Mucosa of gallbladder (tissue), 1 donor: ENCODE measurements around the gene FAM3D. TPM values are rescaled to one million over a fixed set of nuclear protein-coding genes. Genes with fewer than 3 reads are reported as not detected.
A peak's percentile ranks its signal among the peaks of the same experiment; 100 is the strongest.
"Not testable (repeated sequence)": the region's sequence is repeated elsewhere in the genome, so short reads cannot be mapped to it uniquely, and the experiment has no call there.

Experiments used
- DNase-seq: peaks from one replicate; pipeline ENCODE4 v3.0.0-alpha.2; 2020; ENCODE audit warnings: low spot score
- total RNA-seq: library from RNA; stranded (reverse); gene quantifications from one replicate; pipeline ENCODE4 v1.2.1, GENCODE V29; 2021
- donor health status: DM: no; HTN: no; CAD: no.

Gene FAM3D
- total RNA-seq, 1 donor from 2014 or later = 98.6 TPM

DNA sequence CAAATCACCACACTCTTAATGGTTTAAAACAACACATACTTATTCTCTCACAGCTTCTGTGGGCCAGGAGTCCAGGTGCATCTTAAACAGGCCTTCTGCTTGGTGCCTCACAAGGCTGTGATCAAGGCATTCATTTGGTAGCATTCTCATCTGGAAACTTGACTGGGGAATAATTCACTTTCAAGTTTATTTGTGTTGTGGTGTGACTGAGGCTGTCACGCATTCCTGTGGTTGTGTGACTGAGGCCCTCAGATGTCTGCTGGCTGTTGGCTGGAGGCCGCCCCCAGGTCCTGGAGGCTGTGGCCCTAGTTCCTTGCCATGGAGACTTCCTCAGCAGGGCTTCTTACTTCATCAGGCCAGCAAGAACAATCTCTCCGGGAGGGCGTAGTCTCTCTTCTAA is 16.9 kb upstream of the FAM3D start:
- DNase-seq = no peak

DNA sequence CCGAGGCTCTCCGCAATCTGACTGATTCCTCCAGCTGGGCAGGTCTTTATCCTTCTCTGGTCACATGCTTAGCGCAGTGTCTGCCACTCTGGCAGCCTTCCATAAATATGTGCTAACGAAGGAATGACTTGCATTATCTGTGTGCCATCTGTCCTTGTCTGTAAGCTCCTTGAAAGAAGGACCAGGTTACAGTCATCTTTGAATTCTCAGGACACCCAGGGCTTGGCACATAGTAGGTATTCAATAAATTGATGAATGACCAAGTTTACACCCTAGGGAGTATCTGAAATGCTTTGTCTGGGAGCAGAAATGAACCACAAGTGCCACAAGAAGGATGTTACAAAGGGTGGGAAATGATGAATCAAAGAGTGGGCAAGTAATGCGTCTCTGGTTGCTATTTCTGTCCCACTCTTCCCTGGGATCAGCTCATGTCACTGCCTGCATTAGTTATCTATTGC is 16.5 kb upstream of the FAM3D start:
- peak; percentile 63 for DNase-seq

DNA sequence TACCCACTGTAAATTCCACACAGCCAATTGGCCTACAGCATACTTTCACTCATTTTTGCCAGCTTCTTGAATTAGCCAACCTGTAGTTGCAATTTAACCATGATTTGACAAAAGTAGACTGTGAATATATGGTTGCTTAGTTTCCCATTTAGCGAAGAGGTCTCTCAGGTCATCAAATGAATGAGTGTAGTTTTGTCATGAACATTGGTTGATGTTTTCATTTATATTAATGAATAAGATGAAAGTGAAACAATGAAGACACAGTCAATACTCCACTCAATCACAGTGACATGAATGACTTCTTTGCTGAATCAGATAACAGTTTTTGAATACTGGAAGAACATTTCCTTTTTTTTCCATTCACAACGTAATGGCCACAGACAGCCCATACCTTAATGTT is 15.3 kb upstream of the FAM3D start:
- DNase-seq = no peak

DNA sequence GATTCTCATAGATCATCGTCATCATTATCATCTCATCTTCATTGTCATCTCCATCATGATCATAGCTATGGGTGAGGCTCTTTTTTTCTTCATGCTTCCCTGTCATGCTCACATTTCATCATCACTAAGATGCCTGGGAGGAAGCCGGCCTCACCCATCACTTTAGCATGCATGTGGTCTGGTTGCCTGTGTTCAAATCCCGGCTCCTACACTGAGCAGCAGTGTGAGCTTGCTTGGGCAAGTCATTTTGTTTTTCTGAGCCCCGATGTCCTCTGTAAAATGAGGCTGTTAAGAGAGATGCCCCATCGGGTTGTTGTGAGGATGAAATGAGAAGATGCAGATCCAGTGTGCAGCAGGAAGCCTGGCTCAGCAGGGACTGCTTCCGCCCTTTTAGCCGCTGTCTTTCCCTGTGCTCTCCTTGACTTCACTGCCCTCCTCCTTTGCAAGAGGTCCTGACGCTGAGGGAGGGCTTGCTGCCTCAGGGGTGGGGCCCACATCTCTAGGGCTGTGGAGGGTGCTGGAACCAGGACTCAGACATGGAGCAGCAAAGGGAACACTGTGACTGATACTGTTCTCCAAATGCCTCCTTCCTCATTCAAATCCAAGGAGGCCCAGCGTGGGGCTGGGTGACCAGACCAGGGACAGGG is 14.4 kb upstream of the FAM3D start:
- DNase-seq = no peak

DNA sequence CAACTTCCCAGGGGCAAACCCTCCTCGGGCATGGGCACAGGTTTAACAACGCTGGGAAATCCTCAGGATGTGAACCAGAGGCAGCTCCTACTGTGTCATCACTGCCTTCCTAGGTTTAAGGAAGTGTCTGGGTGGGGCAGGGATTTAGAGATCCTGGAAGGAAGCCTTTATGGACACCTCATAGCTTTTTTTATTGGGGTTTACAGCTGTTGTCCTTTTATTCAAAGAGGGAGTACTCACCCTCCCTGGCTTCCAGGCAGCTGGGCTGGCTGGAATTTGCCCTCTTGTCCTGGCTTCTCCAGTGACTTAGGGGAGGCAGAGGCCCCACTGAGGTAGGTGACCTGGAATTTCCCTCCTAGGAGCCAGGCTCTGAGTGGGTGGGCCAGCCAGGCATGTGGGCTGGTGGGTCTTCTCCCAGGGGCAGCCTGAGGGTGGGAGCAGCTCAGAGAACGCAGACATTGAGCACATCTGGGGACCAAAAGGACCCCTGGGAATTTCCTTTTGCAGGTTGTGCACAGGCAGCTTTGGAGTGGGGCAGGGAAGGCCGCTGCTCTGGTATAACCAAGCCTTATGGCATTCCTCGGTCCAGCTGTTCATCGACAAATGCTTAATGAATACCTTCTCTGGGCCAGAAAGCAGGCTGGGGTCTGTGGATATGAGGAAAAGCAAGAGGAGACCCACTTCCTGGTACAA is 13.5 kb upstream of the FAM3D start:
- no peak for DNase-seq

DNA sequence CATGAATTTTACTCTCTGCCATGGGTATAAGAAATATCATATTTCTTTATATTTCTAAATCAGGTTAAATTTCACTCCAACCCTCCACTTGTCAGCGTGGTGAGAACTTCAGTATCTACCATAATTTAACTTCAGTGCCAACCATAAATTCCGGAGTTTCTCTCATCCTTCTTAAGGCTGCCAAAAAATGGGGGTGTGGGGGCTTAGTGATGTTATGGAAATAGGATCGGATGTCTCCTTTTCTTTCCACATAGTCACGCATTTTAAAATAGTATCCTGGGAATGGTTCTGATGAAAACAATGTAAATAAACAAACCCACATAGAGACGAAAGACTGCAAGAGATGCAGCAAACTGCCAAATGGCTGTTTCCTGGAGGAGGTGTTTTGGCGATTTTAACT is 12.9 kb upstream of the FAM3D start:
- no peak for DNase-seq

DNA sequence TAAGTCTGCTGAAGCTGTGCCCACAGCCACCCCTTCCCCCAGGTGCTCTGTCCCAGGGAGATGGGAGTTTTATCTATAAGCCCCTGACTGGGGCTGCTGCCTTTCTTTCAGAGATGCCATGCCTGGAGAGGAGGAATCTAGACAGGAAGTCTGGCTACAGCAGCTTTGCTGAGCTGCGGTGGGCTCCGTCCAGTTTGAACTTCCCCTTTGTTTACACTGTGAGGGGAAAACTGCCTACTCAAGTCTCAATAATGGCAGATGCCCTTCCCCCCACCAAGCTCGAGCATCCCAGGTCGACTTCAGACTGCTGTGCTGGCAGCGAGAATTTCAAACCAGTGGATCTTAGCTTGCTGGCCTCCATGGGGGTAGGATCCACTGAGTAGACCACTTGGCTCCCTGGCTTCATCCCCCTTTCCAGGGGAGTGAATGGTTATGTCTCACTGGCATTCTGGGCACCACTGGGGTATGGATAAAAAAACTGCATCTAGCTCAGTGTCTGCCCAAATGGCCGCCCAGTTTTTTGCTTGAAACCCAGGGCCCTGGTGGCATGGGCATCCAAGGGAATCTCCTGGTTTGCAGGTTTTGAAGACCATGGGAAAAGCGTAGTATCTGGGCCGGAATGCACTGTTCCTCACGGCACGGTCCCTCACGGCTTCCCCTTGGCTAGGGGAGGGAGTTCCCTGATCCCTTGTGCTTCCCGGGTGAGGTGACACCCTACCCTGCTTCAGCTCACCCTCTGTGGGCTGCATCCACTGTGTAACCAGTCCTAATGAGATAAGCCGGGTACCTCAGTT is 11.8 kb upstream of the FAM3D start:
- DNase-seq = not testable (repeated sequence)

DNA sequence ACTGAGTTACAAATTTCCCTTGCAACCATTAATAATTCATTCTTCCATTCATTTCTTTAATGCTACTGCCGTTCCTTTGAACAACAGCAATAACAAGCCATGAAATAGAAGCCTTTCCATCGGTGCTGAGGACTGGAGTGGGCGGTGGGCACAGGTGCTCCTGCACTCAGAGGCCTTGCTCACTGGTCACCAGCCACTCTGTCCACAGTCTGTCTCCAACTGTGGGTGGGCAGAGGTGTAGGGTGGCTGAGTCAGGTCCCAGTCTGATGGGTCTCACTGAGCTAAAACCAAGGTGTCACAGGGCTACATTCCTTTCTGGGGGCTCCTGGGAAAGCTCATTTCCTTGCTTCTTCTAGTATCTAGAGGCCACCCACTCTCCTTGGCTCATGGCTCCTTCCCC is 6.3 kb upstream of the FAM3D start:
- DNase-seq = no peak

DNA sequence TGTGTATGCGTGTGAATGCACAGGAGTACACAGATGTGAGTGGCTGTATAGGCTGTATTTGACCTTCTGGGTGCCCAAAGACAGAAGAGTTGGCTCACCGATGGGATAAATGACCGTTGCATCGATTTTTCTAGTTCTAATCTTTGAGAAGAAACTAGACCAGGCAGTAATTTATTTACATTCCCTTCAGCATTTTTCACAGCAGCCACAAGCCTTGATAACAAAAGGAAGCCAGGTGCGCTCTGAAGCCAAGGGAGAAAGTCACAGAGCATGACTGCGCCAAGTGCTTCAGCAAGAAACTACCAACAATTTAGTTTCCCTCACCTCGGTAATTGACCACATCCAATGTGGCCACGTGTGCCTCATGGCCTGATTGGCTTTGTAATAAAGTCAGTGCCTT is 5.9 kb upstream of the FAM3D start:
- DNase-seq = peak; percentile 60

DNA sequence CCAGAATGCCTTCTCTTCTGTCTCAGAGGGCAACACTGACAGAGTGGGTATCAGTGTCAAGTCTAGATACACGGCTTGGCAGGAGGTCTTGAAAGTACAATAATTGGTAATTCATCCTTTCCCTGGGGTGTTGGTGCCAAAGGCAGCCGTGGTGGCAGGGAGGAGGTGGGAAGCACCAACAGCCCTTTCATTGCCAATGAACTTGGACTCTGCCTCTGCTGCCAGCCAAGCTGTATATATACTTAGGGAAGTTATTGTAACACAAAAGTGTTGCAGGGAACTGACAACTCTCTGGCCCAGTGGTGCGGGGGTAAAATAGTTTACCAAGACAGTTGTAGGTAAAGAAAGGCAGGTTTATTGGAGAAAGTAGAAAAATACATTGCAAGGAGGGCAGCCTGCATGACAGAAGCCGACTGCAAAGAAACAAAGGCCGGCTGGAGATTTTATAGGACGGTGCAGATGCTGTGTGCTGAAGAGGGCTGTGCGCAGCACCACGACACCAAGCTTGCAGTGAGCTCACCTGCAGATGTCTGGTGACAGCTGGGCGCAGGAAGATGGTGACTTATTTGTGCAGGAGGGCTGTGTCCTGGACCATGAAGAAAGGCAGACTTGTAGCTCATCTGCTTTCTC is 4.0 kb upstream of the FAM3D start:
- DNase-seq = no peak

DNA sequence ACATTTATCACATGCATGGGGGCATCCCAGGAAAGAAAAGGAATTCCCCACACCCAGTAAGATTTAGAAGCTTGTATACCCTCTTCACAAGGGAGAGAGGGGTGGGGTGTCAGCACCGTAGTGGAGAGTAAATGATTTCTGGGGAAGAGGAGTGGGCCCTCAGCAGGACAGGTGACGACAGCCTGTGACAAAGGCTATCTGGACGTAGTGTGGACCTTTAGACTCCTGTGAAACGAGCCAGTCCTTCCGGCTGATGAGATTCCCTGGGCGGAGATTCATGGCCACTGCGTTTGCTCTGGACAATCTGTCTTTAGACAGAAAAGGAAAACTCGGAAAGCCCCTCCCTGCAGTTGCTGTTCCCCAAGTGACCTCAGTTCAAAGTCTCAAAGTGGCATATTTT is 1.7 kb upstream of the FAM3D start:
- peak; percentile 64 for DNase-seq

DNA sequence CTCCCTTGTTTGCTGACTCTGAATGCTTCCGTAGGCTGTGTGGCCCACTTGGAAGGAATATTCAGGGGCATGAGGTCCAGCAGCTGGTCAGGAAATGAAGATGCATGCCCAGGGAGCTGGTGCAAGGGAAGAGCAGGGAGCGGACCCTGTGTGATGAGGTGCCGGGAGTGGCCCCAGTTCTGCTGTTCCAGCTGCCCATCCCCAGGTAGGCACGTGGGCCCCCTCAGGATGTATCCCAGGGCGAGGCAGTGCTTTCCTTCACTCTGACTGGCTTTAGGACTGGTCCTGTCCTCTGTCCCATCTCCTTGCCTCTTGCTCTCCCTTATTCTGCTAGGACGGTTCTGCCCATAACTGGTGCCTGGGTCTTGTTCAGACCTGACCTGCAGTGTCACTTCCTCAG is 1.1 kb upstream of the FAM3D start:
- no peak for DNase-seq

DNA sequence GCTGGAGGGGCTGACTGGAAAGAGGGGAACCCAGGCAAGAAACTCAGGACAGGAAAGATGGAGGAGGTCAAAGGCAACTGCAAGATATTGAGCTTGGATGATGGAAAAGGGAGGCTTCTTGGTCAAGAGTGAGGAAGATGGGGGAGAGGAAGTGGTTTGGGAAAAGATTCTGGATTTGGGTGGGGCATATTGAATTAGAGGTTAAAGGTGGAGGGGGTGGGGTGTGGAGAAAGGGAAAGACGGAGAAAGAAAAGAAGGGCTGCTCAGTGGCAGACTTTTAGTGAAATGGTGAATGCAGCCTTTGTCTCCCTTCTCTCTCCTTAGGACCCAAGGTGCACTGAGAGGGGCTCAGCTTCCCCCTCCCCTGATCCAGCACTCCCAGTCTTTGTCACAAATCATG is 655 bp upstream of the FAM3D start:
- no peak for DNase-seq

DNA sequence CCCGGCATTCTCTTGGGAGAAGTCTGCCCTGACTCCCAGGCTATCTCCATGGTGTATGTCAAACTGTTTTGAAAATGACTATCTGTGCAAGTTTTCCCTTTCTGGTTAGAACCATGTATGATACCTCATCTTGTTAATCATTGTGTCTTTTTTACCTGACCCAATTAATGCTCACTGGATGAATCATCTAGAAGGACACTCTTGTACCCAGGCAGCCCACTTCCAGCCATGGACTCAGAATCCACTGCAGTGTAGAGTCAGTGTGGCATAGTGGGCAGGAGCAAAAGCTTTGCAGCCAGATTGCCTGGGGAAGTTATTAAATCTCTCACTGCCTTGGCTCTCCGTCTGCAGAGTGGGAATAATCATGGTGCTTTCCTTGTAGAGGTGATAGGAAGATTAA is 1.2 kb downstream of the FAM3D start:
- DNase-seq = no peak

DNA sequence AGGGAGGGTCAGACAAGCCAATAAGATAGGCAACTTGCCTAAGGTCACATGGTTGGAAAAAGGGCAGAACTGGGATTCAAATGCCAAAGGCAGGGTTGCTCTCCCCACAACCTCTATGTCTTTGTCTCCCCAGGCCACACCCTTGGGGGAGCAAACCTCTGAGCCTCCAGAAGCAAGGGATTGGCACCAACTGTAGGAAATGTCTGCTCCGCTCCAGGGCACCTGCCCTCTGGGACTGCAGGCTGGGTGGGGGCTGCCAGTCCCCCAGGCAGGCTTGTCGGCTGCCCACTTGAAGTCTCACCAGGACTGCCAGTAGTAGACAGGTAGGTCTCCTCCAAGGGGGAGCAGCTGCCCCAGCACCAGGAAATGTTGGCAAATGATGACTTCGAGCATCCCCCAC is 2.0 kb downstream of the FAM3D start:
- DNase-seq = no peak

DNA sequence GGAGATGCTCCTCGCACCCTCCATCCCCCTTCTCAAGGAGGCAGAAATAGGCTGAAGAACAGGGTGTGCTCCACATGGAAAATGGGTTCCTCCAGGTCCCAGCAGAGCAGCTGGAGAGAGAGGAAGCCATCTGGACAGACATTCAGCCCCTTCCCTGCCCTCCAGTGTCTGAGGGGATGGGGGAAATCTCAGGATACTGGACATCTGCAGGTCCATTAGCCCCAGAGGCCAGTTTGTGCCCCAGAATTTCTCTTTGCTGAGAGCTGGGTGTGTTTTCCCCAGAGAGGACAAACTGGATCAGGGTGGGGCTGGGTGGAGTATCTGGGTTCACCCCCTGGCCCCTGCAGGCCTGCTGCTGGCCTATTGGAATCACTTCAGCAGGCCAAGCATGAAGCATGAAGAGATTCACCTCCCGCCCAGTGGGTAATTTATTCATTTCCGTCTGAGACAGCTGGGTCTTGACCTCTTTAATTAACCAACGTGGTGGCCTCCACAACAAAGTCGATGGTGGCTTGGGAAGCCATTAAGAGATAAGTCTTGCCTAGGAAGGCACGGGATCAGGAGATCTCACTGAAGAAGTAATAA is 4.6 kb downstream of the FAM3D start:
- DNase-seq = no peak

DNA sequence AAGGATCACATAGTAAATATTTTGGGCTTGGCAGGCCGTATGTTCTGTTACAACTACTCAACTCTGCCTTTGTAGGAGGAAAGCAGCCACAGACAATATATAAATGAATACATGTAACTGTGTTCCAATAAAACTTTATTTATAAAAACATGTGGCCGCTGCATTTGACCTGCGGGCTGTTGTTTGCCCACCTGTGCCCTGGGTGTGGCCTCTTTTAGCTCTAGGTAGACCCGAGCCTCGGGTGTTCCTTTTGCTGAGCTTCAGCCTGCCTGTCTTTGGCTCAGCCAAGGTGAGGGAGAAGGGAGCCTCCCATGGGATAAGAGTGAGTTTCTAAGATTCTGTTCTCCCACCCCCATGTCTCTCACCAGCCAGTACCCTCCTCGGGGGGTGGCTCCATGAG is 5.6 kb downstream of the FAM3D start:
- no peak for DNase-seq

DNA sequence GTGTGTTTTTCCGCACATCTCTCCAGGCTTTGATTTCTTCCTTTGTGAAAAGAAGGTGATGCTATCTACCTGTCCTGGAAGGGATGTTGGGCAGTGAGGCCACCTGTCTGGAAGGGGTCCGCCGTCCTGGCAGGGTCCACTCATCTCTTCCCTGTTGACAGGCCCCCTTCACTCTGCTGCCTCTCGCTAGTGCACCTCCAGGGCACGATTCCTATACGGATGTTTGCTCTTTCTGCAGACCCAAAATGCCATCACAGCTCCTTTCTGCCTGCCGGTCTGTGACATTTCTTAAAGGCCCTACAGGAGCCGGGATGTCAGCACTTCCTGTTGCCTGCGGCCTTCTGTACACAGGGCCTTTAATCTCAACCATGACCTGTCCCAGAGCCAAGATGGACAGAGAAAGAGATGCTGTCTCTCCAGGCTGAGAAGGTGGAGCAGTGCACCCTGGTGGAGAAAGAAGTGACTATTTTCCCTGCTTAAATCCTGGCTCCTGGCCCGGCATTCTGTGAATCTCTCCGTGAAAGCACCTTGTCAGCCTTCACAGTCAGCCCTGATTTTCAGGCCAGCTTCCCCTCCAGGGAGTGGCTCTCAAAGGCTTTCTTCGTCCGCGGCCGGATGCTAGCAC is 7.4 kb downstream of the FAM3D start:
- peak; percentile 72 for DNase-seq

DNA sequence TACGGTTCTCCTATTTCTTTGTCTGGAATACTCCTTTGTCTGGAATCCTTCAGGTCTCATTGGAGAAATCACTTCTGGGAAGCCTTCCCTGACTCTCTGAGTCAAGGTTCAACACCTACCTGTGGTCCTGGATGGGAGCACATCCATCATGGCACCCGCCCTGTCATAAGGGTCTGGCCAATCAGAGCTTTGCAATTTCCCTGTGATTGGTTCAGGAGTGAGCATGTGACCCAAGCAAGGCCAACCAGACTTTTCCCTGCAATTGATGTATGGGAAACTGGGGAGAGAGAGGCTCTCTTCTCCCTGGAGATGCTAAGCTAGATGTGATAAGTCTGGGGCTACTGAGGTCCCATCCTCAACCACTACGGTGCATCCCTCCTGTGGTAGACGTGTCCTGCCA is 8.1 kb downstream of the FAM3D start:
- no peak for DNase-seq

DNA sequence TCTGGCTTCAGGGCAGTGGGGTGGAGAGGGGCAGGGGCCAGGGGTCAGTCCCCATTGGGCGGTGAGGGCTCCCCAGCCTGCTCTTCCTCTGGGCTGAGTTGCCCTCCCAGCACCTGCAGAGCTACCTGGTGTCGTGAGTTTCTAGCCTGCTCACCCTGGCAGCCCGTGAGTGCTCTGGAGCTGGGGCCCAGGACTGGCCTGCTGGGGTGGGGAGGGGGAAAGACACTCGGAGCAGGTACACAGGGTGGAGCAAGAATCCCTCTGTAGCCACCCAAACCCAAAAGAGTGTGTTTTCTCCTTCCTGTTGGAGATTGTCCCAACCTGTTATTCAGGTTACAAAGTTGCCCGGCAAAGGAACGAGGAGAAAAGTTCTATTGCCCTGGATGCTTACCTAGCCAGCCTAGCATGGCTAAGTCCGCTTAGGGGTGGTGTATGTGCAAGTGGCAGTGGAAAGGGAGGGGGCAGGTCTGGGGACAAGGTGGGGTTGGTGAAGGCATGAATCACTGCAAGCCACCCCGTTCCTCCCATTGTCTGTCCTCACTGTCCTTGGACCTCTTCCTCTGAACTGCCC is 8.9 kb downstream of the FAM3D start:
- DNase-seq = peak; percentile 44

DNA sequence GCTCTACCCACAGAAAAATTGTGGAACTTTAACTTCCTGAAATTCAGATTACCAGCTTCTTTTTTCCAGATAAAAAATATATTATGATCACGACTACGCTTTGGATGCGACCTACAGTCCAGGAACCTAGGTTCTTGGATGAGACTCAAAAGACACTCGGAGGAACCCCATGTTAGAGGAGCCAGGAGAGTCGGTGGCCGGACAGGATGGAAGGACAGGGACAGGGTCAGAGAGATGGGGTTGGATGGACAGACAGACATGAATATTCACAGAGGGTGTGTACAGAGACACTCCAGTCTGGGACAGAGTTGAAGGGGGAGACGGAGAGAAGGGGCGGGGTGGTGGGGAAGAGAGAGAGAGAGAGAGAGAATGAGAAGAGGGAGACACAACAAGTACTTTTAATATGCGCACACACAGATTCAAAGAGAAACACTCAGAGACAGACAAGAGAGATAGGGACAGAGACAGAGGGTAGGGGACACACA is 9.5 kb downstream of the FAM3D start:
- no peak for DNase-seq
